Astrocyte (in vitro differentiated cells and primary cell): ENCODE measurements around the gene SNX6. TPM values are rescaled to one million over a fixed set of nuclear protein-coding genes. Genes with fewer than 3 reads are reported as not detected.

Experiments used
- DNase-seq: peaks from one replicate; pipeline ENCODE4 v3.0.0-alpha.2; 2010; ENCODE audit warnings: low read depth
- FAIRE-seq: peaks from 2 replicates; lab custom pipeline; 2011; peaks lifted over from hg19 to GRCh38; lab: Jason Lieb, UNC
- H2AFZ ChIP-seq: 2 replicates; pipeline ENCODE4 v1.6.0; 2012; ENCODE audit warnings: low read depth, low read length, inconsistent platforms
- H3K27ac ChIP-seq: 2 replicates; pipeline ENCODE4 v1.5.1; 2011; ENCODE audit warnings: low read depth, low read length, inconsistent platforms
- H3K27me3 ChIP-seq: 2 replicates; pipeline ENCODE4 v1.6.0; 2011; ENCODE audit warnings: low read length, inconsistent platforms; ENCODE audit not compliant: insufficient read depth
- H3K36me3 ChIP-seq: 2 replicates; pipeline ENCODE4 v1.5.1; 2011; ENCODE audit warnings: low read length, inconsistent platforms; ENCODE audit not compliant: insufficient read depth
- H3K4me1 ChIP-seq: 2 replicates; pipeline ENCODE4 v1.5.1; 2011; ENCODE audit warnings: low read length, inconsistent platforms; ENCODE audit not compliant: insufficient read depth
- H3K4me2 ChIP-seq: 2 replicates; pipeline ENCODE4 v1.6.0; 2012; ENCODE audit warnings: low read length, inconsistent platforms
- H3K4me3 ChIP-seq: 2 replicates; pipeline ENCODE4 v1.5.1; 2011; ENCODE audit warnings: low read depth, mild to moderate bottlenecking, low read length, inconsistent platforms; ENCODE audit not compliant: insufficient read depth
- H3K79me2 ChIP-seq: 2 replicates; pipeline ENCODE4 v1.6.0; 2012; ENCODE audit warnings: mild to moderate bottlenecking, low read length, inconsistent platforms; ENCODE audit not compliant: insufficient read depth
- H3K9ac ChIP-seq: 2 replicates; pipeline ENCODE4 v1.6.0; 2012; ENCODE audit warnings: mild to moderate bottlenecking, low read length, inconsistent platforms
- H3K9me3 ChIP-seq: 2 replicates; pipeline ENCODE4 v1.5.1; 2012; ENCODE audit warnings: low read depth, mild to moderate bottlenecking, low read length, inconsistent platforms; ENCODE audit not compliant: insufficient read depth
- H4K20me1 ChIP-seq: 2 replicates; pipeline ENCODE4 v1.6.0; 2012; ENCODE audit warnings: low read length, inconsistent platforms; ENCODE audit not compliant: insufficient read depth
- H3K27ac Mint-ChIP-seq: one replicate; pipeline ENCODE4 v1.8.0; 2021; ENCODE audit warnings: mild to moderate bottlenecking, mixed read lengths; ENCODE audit not compliant: unreplicated experiment
- H3K27me3 Mint-ChIP-seq: one replicate; pipeline ENCODE4 v1.8.0; 2021; ENCODE audit warnings: low read depth, mixed read lengths; ENCODE audit not compliant: unreplicated experiment
- H3K36me3 Mint-ChIP-seq: one replicate; pipeline ENCODE4 v1.8.0; 2021; ENCODE audit warnings: low read depth, mixed read lengths; ENCODE audit not compliant: unreplicated experiment
- H3K4me1 Mint-ChIP-seq: one replicate; pipeline ENCODE4 v1.8.0; 2021; ENCODE audit warnings: low read depth, mixed read lengths; ENCODE audit not compliant: unreplicated experiment
- H3K4me3 Mint-ChIP-seq: one replicate; pipeline ENCODE4 v1.8.0; 2021; ENCODE audit warnings: mild to moderate bottlenecking, moderate library complexity, mixed read lengths; ENCODE audit not compliant: unreplicated experiment
- H3K9me3 Mint-ChIP-seq: one replicate; pipeline ENCODE4 v1.8.0; 2021; ENCODE audit warnings: mild to moderate bottlenecking, mixed read lengths; ENCODE audit not compliant: unreplicated experiment
- EZH2 ChIP-seq: IDR thresholded peaks from 2 replicates; pipeline ENCODE4 v1.6.1; 2012; ENCODE audit warnings: mild to moderate bottlenecking, low read length, inconsistent platforms; ENCODE audit not compliant: insufficient read depth
- total RNA-seq: library from RNA; stranded (reverse); gene quantifications from 2 replicates; pipeline ENCODE4 v1.2.1, GENCODE V29; 2021
- TF ChIP-seq, protein P1 (sequence below): IDR thresholded peaks from 2 replicates; pipeline ENCODE4 v1.5.1; 2011; ENCODE audit warnings: low read depth, mild to moderate bottlenecking, inconsistent platforms, low read length, moderate library complexity; ENCODE audit not compliant: insufficient read depth

The SNX6 gene
- total RNA-seq, 1 donor from 2014 or later = 111 TPM

DNA sequence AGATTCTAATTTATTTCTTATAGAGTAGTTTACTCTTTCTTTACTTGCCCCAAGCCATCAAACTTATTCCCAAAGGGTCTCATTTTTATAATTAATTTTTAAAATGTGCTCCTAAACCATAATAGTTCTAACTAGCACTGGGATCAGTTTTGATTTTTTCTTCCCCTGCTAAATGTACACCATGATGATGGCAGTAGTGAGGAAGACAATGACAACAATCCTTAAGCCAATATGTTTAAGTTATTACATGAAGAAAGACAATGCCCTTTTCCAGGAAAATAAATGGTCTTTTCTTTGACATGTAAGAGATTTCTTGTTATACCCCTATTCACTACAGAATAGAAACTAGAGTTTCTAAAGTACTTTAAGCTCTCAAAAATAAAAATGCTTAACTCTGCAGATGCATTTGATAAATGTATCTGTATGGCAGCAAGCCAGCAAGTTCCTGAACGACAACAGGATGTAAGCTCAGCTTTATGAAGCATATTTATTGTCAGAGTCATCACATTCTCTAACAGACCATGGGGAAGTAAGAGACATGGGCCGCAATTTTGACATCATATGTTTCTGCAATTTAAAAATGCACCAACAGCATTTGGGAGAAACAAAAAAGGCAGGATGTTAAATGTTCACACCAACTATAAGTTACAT lies 36.0 kb upstream of the SNX6 start:
- no peak for TF ChIP-seq EZH2
- TF ChIP-seq, protein P1, sequence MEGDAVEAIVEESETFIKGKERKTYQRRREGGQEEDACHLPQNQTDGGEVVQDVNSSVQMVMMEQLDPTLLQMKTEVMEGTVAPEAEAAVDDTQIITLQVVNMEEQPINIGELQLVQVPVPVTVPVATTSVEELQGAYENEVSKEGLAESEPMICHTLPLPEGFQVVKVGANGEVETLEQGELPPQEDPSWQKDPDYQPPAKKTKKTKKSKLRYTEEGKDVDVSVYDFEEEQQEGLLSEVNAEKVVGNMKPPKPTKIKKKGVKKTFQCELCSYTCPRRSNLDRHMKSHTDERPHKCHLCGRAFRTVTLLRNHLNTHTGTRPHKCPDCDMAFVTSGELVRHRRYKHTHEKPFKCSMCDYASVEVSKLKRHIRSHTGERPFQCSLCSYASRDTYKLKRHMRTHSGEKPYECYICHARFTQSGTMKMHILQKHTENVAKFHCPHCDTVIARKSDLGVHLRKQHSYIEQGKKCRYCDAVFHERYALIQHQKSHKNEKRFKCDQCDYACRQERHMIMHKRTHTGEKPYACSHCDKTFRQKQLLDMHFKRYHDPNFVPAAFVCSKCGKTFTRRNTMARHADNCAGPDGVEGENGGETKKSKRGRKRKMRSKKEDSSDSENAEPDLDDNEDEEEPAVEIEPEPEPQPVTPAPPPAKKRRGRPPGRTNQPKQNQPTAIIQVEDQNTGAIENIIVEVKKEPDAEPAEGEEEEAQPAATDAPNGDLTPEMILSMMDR = no peak
- peaks cover 12% of the 10 kb centered on the region for H3K4me1 Mint-ChIP-seq
- H3K27me3 ChIP-seq = no peaks in the 10 kb centered on the region
- peak overlapping the region; percentile 92 for H3K27ac Mint-ChIP-seq
- H3K9ac ChIP-seq = peak overlapping the region; percentile 9
- no peak overlapping the region for H2AFZ ChIP-seq
- peaks cover 6% of the 10 kb centered on the region for H3K4me1 ChIP-seq
- H3K36me3 ChIP-seq = no peaks in the 10 kb centered on the region
- no peaks in the 10 kb centered on the region for H4K20me1 ChIP-seq
- H3K27me3 Mint-ChIP-seq = no peaks in the 10 kb centered on the region
- peak overlapping the region; percentile 58 for H3K4me2 ChIP-seq
- no peaks in the 10 kb centered on the region for H3K79me2 ChIP-seq
- peaks cover 2% of the 10 kb centered on the region for H3K9me3 Mint-ChIP-seq
- FAIRE-seq (peak; percentile 89), DNase-seq (peak; percentile 92)
- H3K27ac ChIP-seq = peak overlapping the region; percentile 26
- H3K9me3 ChIP-seq = no peaks in the 10 kb centered on the region
- no peak overlapping the region for H3K4me3 ChIP-seq
- no peak overlapping the region for H3K4me3 Mint-ChIP-seq
- H3K36me3 Mint-ChIP-seq = no peaks in the 10 kb centered on the region

- Histone ChIP-seq H3K9ac (no peak overlapping the region), H3K4me1 (peaks cover 6% of the 10 kb centered on the region), H2AFZ (no peak overlapping the region), H3K4me2 (no peak overlapping the region), H3K27me3 (no peaks in the 10 kb centered on the region), H4K20me1 (no peaks in the 10 kb centered on the region), H3K27ac (no peak overlapping the region), H3K36me3 (no peaks in the 10 kb centered on the region), H3K79me2 (no peaks in the 10 kb centered on the region), H3K9me3 (no peaks in the 10 kb centered on the region), H3K4me3 (no peak overlapping the region)
- FAIRE-seq (no peak), DNase-seq (no peak)
- H3K27ac Mint-ChIP-seq = no peak overlapping the region
- no peak for TF ChIP-seq EZH2
- TF ChIP-seq, protein P1 = no peak
- peaks cover 2% of the 10 kb centered on the region for H3K9me3 Mint-ChIP-seq
- no peaks in the 10 kb centered on the region for H3K27me3 Mint-ChIP-seq
- H3K4me1 Mint-ChIP-seq = peaks cover 16% of the 10 kb centered on the region
- no peaks in the 10 kb centered on the region for H3K36me3 Mint-ChIP-seq
- no peak overlapping the region for H3K4me3 Mint-ChIP-seq
Measured at GRCh38 chr14:34662561-34663088, 32.7 kb upstream of the SNX6 start.

DNA sequence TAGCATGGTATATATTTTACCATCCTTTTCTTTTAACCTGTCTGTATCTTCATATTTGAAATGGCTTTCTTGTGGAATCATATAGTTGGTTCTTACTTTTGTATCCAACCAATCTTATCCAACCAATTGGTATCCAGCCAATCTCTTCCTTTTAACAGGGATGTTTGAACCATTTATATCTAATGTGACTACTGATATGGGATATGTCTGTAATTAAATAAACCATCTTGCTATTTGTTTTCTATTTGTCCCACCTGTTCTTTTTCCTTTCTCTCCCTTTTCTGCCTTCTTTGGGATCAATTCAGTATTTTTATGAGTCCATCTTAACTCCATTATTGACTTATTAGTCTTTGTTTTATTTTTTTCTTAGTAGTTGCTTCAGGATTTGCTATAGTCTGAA lies 30.8 kb upstream of the SNX6 start:
- Mint-ChIP-seq H3K9me3 (peaks cover 2% of the 10 kb centered on the region), H3K4me3 (no peak overlapping the region), H3K27ac (no peak overlapping the region), H3K36me3 (no peaks in the 10 kb centered on the region), H3K27me3 (no peaks in the 10 kb centered on the region), H3K4me1 (peaks cover 10% of the 10 kb centered on the region)
- H3K4me3 ChIP-seq = no peak overlapping the region
- TF ChIP-seq, protein P1 = no peak
- TF ChIP-seq EZH2 = no peak
- H3K27me3 ChIP-seq = no peaks in the 10 kb centered on the region
- DNase-seq (no peak), FAIRE-seq (no peak)
- H3K9ac ChIP-seq = no peak overlapping the region
- no peaks in the 10 kb centered on the region for H3K9me3 ChIP-seq
- H3K79me2 ChIP-seq = no peaks in the 10 kb centered on the region
- H3K27ac ChIP-seq = no peak overlapping the region
- no peaks in the 10 kb centered on the region for H4K20me1 ChIP-seq
- no peak overlapping the region for H2AFZ ChIP-seq
- H3K4me2 ChIP-seq = no peak overlapping the region
- no peaks in the 10 kb centered on the region for H3K4me1 ChIP-seq
- no peaks in the 10 kb centered on the region for H3K36me3 ChIP-seq
